Suprapubic skin (tissue), 3 donors: ENCODE results near the gene PLA2G3.

Experiments
- CTCF ChIP-seq, 2 donors: fragments of 200-600 bp in 1 of 2; fragments of 450-650 bp in 1 of 2; sonication (generic) in 1 of 2; IDR thresholded peaks; one replicate each; pipeline ENCODE4 v1.5.1; 2016 to 2019; ENCODE audit warnings: antibody characterized with exemption in 2 of 2, mild to moderate bottlenecking in 1 of 2, moderate library complexity in 1 of 2
- POLR2A ChIP-seq, 2 donors: fragments of 450-650 bp; IDR thresholded peaks; one replicate each; pipeline ENCODE4 v1.6.1; 2017; ENCODE audit warnings: antibody characterized with exemption in 2 of 2, mild to moderate bottlenecking in 2 of 2, moderate library complexity in 2 of 2

GRCh38 chr22:31120230-31120629 lies 20.1 kb downstream of the PLA2G3 start:
- no peak for TF ChIP-seq POLR2A (IDR thresholded peaks at IDR 0.05)
- no peak for TF ChIP-seq CTCF (IDR thresholded peaks at IDR 0.05)
